Measurements from ENCODE around the gene PARVA.
"Not testable (repeated sequence)": the region's sequence is repeated elsewhere in the genome, so short reads cannot be mapped to it uniquely, and the experiment has no call there.

PARVA gene

GRCh38 chr11:12362857-12363256 is 14.5 kb upstream of the PARVA start:
- H3K4me3 ChIP-seq (replicated peaks; ENCODE audit: low read depth, low read length) = no peak overlapping the region
- no peak for TF ChIP-seq CTCF (IDR thresholded peaks at IDR 0.05; ENCODE audit: low read length, missing control alignments)
- DNase-seq (ENCODE audit: low read depth) = no peak

- DNase-seq (ENCODE audit: low read depth) = no peak
- H3K4me3 ChIP-seq (replicated peaks; ENCODE audit: low read depth, low read length) = no peak overlapping the region
Observed at GRCh38 chr11:12363373-12363772, 14.0 kb upstream of the PARVA start.

GRCh38 chr11:12365965-12366575 is 11.3 kb upstream of the PARVA start:
- not testable (repeated sequence) for H3K4me3 ChIP-seq (replicated peaks; ENCODE audit: low read depth, low read length)
- peak; percentile 36 for DNase-seq (ENCODE audit: low read depth)

More at GRCh38 chr11:12363373-12363772, 14.0 kb upstream of the PARVA start:
- no peak for TF ChIP-seq CTCF (IDR thresholded peaks at IDR 0.05; ENCODE audit: low read length, missing control alignments)

- H3K4me3 ChIP-seq (replicated peaks; ENCODE audit: low read depth, low read length) = not testable (repeated sequence)
Observed at GRCh38 chr11:12367057-12367456, 10.3 kb upstream of the PARVA start.

GRCh38 chr11:12372111-12372510 is 5.3 kb upstream of the PARVA start:
- no peak overlapping the region for H3K4me3 ChIP-seq (replicated peaks; ENCODE audit: low read depth, low read length)
- peak; percentile 26 for DNase-seq (ENCODE audit: low read depth)
- no peak for TF ChIP-seq CTCF (IDR thresholded peaks at IDR 0.05; ENCODE audit: low read length, missing control alignments)

More at GRCh38 chr11:12367057-12367456, 10.3 kb upstream of the PARVA start:
- DNase-seq (ENCODE audit: low read depth) = not testable (repeated sequence)

- TF ChIP-seq CTCF (IDR thresholded peaks at IDR 0.05; ENCODE audit: low read length, missing control alignments) = no peak
- DNase-seq (ENCODE audit: low read depth) = peak; percentile 24
- H3K4me3 ChIP-seq (replicated peaks; ENCODE audit: low read depth, low read length) = no peak overlapping the region
Observed at GRCh38 chr11:12375720-12376119, 1.7 kb upstream of the PARVA start.

GRCh38 chr11:12376259-12377081 is 901 bp upstream of the PARVA start:
- no peak overlapping the region for H3K4me3 ChIP-seq (replicated peaks; ENCODE audit: low read depth, low read length)
- DNase-seq (ENCODE audit: low read depth) = peak; percentile 90
- TF ChIP-seq CTCF (IDR thresholded peaks at IDR 0.05; ENCODE audit: low read length, missing control alignments) = no peak

Measured in fibroblast of pulmonary artery (primary cell).